IMR-90 (cell line): ENCODE measurements around the gene PCCA. TPM values are rescaled to one million over a fixed set of nuclear protein-coding genes. Genes with fewer than 3 reads are reported as not detected.
"Not testable (repeated sequence)": the region's sequence is repeated elsewhere in the genome, so short reads cannot be mapped to it uniquely, and the experiment has no call there.

Source experiments
- ATAC-seq: fragments of 200-7000 bp; cut with Tn5 transposase; 2 replicates; pipeline ENCODE4 v1.9.1; 2020; ENCODE audit warnings: low read depth, mild to moderate bottlenecking, moderate library complexity
- BruUV-seq: library from RNA; stranded (reverse); fragments of 400-500 nt; replicated peaks from 2 replicates; lab custom pipeline; 2021; lab: Mats Ljungman, UMichigan
- CTCF ChIA-PET: fragments of 300-600 bp; formaldehyde crosslinking; extraction: SDS; loops from one replicate; lab custom pipeline; 2021; ENCODE audit warnings: antibody characterized with exemption; lab: Yijun Ruan, JAX
- POLR2A ChIA-PET: fragments of 300-600 bp; sonication (Branson Sonifier 250); formaldehyde crosslinking; loops from one replicate; lab custom pipeline; 2022; ENCODE audit warnings: antibody characterized with exemption; ENCODE audit not compliant: unreplicated experiment; lab: Charles Lee
- DNase-seq: peaks from one replicate; pipeline ENCODE4 v3.0.0; 2013
- H2AFZ ChIP-seq: replicated peaks from 2 replicates; pipeline ENCODE3; 2013; ENCODE audit warnings: low read length, mild to moderate bottlenecking; ENCODE audit not compliant: poor library complexity
- H2AK5ac ChIP-seq: 2 replicates; pipeline ENCODE4 v1.6.1; 2013; ENCODE audit warnings: low read depth, low read length, inconsistent platforms
- H2AK9ac ChIP-seq: replicated peaks from 2 replicates; pipeline ENCODE3; 2013; ENCODE audit warnings: mild to moderate bottlenecking, low read depth, low read length, moderate library complexity; ENCODE audit not compliant: poor library complexity
- H2BK120ac ChIP-seq: 2 replicates; pipeline ENCODE4 v1.6.1; 2013; ENCODE audit warnings: low read depth, low read length, inconsistent platforms
- H2BK15ac ChIP-seq: 3 replicates; pipeline ENCODE4 v1.6.1; 2013; ENCODE audit warnings: low read depth, low read length, inconsistent platforms
- H2BK20ac ChIP-seq: 2 replicates; pipeline ENCODE4 v1.6.1; 2013; ENCODE audit warnings: low read depth, mild to moderate bottlenecking, inconsistent platforms, low read length, moderate library complexity
- H2BK5ac ChIP-seq: 2 replicates; pipeline ENCODE4 v1.6.1; 2013; ENCODE audit warnings: mild to moderate bottlenecking, low read depth, low read length, inconsistent platforms; ENCODE audit not compliant: poor library complexity, severe bottlenecking
- H3K14ac ChIP-seq: replicated peaks from 2 replicates; pipeline ENCODE4 v1.6.1; 2013; ENCODE audit warnings: low read depth, low read length, inconsistent platforms
- H3K18ac ChIP-seq: 2 replicates; pipeline ENCODE4 v1.6.1; 2013; ENCODE audit warnings: low read depth, low read length, control low read depth
- H3K23ac ChIP-seq: 2 replicates; pipeline ENCODE4 v1.6.1; 2013; ENCODE audit warnings: low read depth, low read length, inconsistent platforms
- H3K27ac ChIP-seq: 2 replicates; pipeline ENCODE4 v1.5.1; 2013; ENCODE audit warnings: mild to moderate bottlenecking, control low read depth, low read length; ENCODE audit not compliant: insufficient read depth
- H3K27me3 ChIP-seq: 2 replicates; pipeline ENCODE4 v1.6.1; 2013; ENCODE audit warnings: low read length; ENCODE audit not compliant: control insufficient read depth, insufficient read depth
- H3K36me3 ChIP-seq: 2 replicates; pipeline ENCODE4 v1.6.1; 2013; ENCODE audit warnings: low read length, mixed read lengths; ENCODE audit not compliant: control insufficient read depth, insufficient read depth
- H3K4ac ChIP-seq: 2 replicates; pipeline ENCODE4 v1.6.1; 2013; ENCODE audit warnings: low read depth, low read length, inconsistent platforms
- H3K4me1 ChIP-seq: 2 replicates; pipeline ENCODE4 v1.6.1; 2013; ENCODE audit warnings: low read length, mixed read lengths; ENCODE audit not compliant: control insufficient read depth, insufficient read depth
- H3K4me2 ChIP-seq: 2 replicates; pipeline ENCODE4 v1.6.1; 2013; ENCODE audit warnings: low read depth, mild to moderate bottlenecking, control low read depth, low read length, moderate library complexity
- H3K4me3 ChIP-seq: 2 replicates; pipeline ENCODE4 v1.5.1; 2013; ENCODE audit warnings: low read depth, mild to moderate bottlenecking, control low read depth, low read length, moderate library complexity; ENCODE audit not compliant: insufficient read depth
- H3K56ac ChIP-seq: 2 replicates; pipeline ENCODE4 v1.6.1; 2013; ENCODE audit warnings: low read length, inconsistent platforms; ENCODE audit not compliant: insufficient read depth; ENCODE audit errors: extremely low read depth
- H3K79me1 ChIP-seq, 2 experiments: 2 replicates each; pipeline ENCODE4 v1.6.1; 2013; ENCODE audit warnings: low read length in 2 of 2, inconsistent platforms in 1 of 2, low read depth in 1 of 2
- H3K9ac ChIP-seq: 2 replicates; pipeline ENCODE4 v1.6.1; 2013; ENCODE audit warnings: low read depth, low read length, control low read depth
- H3K9me1 ChIP-seq: 2 replicates; pipeline ENCODE4 v1.6.1; 2013; ENCODE audit warnings: low read length, inconsistent platforms; ENCODE audit not compliant: insufficient read depth
- H3K9me3 ChIP-seq: 2 replicates; pipeline ENCODE4 v1.6.1; 2013; ENCODE audit warnings: low read length; ENCODE audit not compliant: control insufficient read depth, insufficient read depth
- H4K20me1 ChIP-seq: 2 replicates; pipeline ENCODE4 v1.6.1; 2013; ENCODE audit warnings: low read length, inconsistent platforms; ENCODE audit not compliant: insufficient read depth
- H4K5ac ChIP-seq: 2 replicates; pipeline ENCODE4 v1.6.1; 2013; ENCODE audit warnings: mild to moderate bottlenecking, low read depth, low read length, control low read depth
- H4K8ac ChIP-seq, 2 experiments: 2 replicates each; pipeline ENCODE4 v1.6.1; 2013; ENCODE audit warnings: low read depth in 2 of 2, low read length in 2 of 2, control low read depth in 1 of 2, inconsistent platforms in 1 of 2
- H4K91ac ChIP-seq: 2 replicates; pipeline ENCODE4 v1.6.1; 2013; ENCODE audit warnings: low read depth, low read length, inconsistent platforms; ENCODE audit not compliant: insufficient read depth
- WGBS, 2 experiments: methylation state at CpG; one replicate each; pipeline versions ENCODE4 v1.1.5 to v1.1.7; 2013; ENCODE audit warnings: missing lambda C conversion rate in 2 of 2; ENCODE audit not compliant: insufficient read length in 1 of 2; ENCODE audit errors: extremely low coverage in 2 of 2; 5-methylcytosine and 5-hydroxymethylcytosine counted together
- dilution Hi-C: fragments of 300-500 bp; cut with HindIII; formaldehyde crosslinking; loops from one replicate; pipeline ENCODE4 v1.14.3; 2018; ENCODE audit warnings: low sequenced_read_pairs; ENCODE audit not compliant: unreplicated experiment
- in situ Hi-C: fragments of 300-500 bp; cut with MboI; formaldehyde crosslinking; loops from 3 replicates; pipeline ENCODE4 v1.14.3; 2019; ENCODE audit warnings: low sequenced_read_pairs, inconsistent platforms, mixed read lengths
- intact Hi-C: fragments of 100-400 bp; cut with micrococcal nuclease; formaldehyde crosslinking; loops from 2 replicates; pipeline ENCODE4 v1.10.0; 2022
- polyA plus RNA-seq, 3 experiments: library from polyadenylated mRNA; depleted of rRNA; stranded (reverse); fragments of >200 nt; gene quantifications; 2 replicates each; pipeline ENCODE4 v1.2.3, GENCODE V29; 2012; ENCODE audit warnings: low replicate concordance in 1 of 3
- total RNA-seq: library from RNA; depleted of rRNA; stranded (reverse); fragments of >200 nt; gene quantifications from 2 replicates; pipeline ENCODE4 v1.2.3, GENCODE V29; 2012

PCCA gene
- total and polyA plus RNA-seq, 2 of the 4 experiments (the other 2 are of a cell fraction): 7.6 to 24.0 TPM

DNA sequence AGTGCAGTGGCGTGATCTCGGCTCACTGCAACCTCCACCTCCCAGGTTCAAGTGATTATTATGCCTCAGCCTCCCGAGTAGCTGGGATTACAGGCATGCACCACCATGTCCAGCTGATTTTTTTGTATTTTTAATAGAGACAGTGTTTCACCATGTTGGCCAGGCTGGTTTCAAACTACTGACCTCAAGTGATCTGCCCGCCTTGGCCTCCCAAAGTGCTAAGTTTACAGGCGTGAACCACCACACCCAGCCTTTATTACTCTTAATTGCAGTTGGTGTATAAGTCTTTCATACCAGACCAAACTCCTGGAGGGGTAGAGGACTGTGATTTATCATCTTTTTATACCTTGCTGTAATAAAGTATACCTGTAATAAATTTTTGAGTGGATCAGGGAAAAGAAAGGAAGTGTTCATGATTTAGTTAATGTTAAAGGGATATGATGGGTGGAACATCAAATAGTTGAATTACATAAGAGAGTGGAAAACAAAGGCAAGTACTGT is 52.6 kb downstream of the PCCA start:
- H2AK5ac ChIP-seq, H4K91ac ChIP-seq, intact Hi-C loops, H3K14ac ChIP-seq, POLR2A ChIA-PET, H3K27me3 ChIP-seq, H3K9me1 ChIP-seq, H3K9me3 ChIP-seq, H4K5ac ChIP-seq, in situ Hi-C loops, H2BK20ac ChIP-seq, H3K4me1 ChIP-seq, ATAC-seq, H3K4ac ChIP-seq, H3K23ac ChIP-seq, H3K4me2 ChIP-seq, H2AFZ ChIP-seq, H2BK120ac ChIP-seq, H3K27ac ChIP-seq, H2AK9ac ChIP-seq, H4K8ac ChIP-seq, H4K20me1 ChIP-seq, H3K4me3 ChIP-seq, H2BK15ac ChIP-seq, H3K36me3 ChIP-seq, BruUV-seq, H3K18ac ChIP-seq, dilution Hi-C loops, H2BK5ac ChIP-seq, H3K9ac ChIP-seq, DNase-seq, CTCF ChIA-PET, H3K56ac ChIP-seq: not testable (repeated sequence)
- H3K79me1 ChIP-seq: peaks cover 10 to 14% of the 10 kb centered on the region in 2 experiments; a peak in 3 of 4 replicates
- WGBS, 2 experiments: no CpG with 5 or more reads among the region's 5 CpGs
